Measurements from ENCODE around the gene TMEM151B.

The TMEM151B gene

GRCh38 chr6:44250718-44251123, 19.5 kb upstream of the TMEM151B start:
- Histone ChIP-seq H3K4me3 (ENCODE audit: severe bottlenecking) (no peak overlapping the region), H3K4me1 (ENCODE audit: insufficient read depth, poor library complexity, severe bottlenecking) (peaks cover 10% of the 10 kb centered on the region), H3K27ac (ENCODE audit: poor library complexity, severe bottlenecking) (peak overlapping the region; percentile 2), H3K36me3 (ENCODE audit: low read depth) (peaks cover 87% of the 10 kb centered on the region), H3K27me3 (ENCODE audit: insufficient read depth, poor library complexity, severe bottlenecking) (no peaks in the 10 kb centered on the region), H3K9me3 (ENCODE audit: severe bottlenecking) (no peaks in the 10 kb centered on the region)
- ATAC-seq (ENCODE audit: low read depth) (no peak), DNase-seq (ENCODE audit: low spot score) (no peak)
- TF ChIP-seq CTCF (IDR thresholded peaks at IDR 0.05; ENCODE audit: poor library complexity, severe bottlenecking) = no peak

GRCh38 chr6:44251576-44252524, 18.4 kb upstream of the TMEM151B start:
- no peak for TF ChIP-seq CTCF (IDR thresholded peaks at IDR 0.05; ENCODE audit: poor library complexity, severe bottlenecking)
- Histone ChIP-seq H3K4me3 (ENCODE audit: severe bottlenecking) (no peak overlapping the region), H3K27me3 (ENCODE audit: insufficient read depth, poor library complexity, severe bottlenecking) (no peaks in the 10 kb centered on the region), H3K9me3 (ENCODE audit: severe bottlenecking) (no peaks in the 10 kb centered on the region), H3K4me1 (ENCODE audit: insufficient read depth, poor library complexity, severe bottlenecking) (peaks cover 16% of the 10 kb centered on the region), H3K27ac (ENCODE audit: poor library complexity, severe bottlenecking) (peak overlapping the region; percentile 2), H3K36me3 (ENCODE audit: low read depth) (peaks cover 91% of the 10 kb centered on the region)
- ATAC-seq (ENCODE audit: low read depth) = no peak
- no peak for DNase-seq (ENCODE audit: low spot score)

GRCh38 chr6:44253307-44254101, 16.7 kb upstream of the TMEM151B start:
- Histone ChIP-seq H3K27ac (ENCODE audit: poor library complexity, severe bottlenecking) (no peak overlapping the region), H3K27me3 (ENCODE audit: insufficient read depth, poor library complexity, severe bottlenecking) (no peaks in the 10 kb centered on the region), H3K36me3 (ENCODE audit: low read depth) (peaks cover 76% of the 10 kb centered on the region), H3K4me3 (ENCODE audit: severe bottlenecking) (no peak overlapping the region), H3K4me1 (ENCODE audit: insufficient read depth, poor library complexity, severe bottlenecking) (peaks cover 14% of the 10 kb centered on the region), H3K9me3 (ENCODE audit: severe bottlenecking) (no peaks in the 10 kb centered on the region)
- DNase-seq (ENCODE audit: low spot score) = no peak
- ATAC-seq (ENCODE audit: low read depth) = no peak; the same call in 2 of the 3 replicates
- TF ChIP-seq CTCF (IDR thresholded peaks at IDR 0.05; ENCODE audit: poor library complexity, severe bottlenecking) = peak; percentile 71

GRCh38 chr6:44254191-44255104, 15.8 kb upstream of the TMEM151B start:
- H3K27me3 ChIP-seq (ENCODE audit: insufficient read depth, poor library complexity, severe bottlenecking) = no peaks in the 10 kb centered on the region
- H3K36me3 ChIP-seq (ENCODE audit: low read depth) = peaks cover 67% of the 10 kb centered on the region
- H3K4me1 ChIP-seq (ENCODE audit: insufficient read depth, poor library complexity, severe bottlenecking) = peaks cover 7% of the 10 kb centered on the region
- ATAC-seq (ENCODE audit: low read depth) = peak; percentile 5
- H3K9me3 ChIP-seq (ENCODE audit: severe bottlenecking) = no peaks in the 10 kb centered on the region
- no peak for DNase-seq (ENCODE audit: low spot score)
- no peak overlapping the region for H3K4me3 ChIP-seq (ENCODE audit: severe bottlenecking)
- TF ChIP-seq CTCF (IDR thresholded peaks at IDR 0.05; ENCODE audit: poor library complexity, severe bottlenecking) = no peak
- peak overlapping the region; percentile 81 for H3K27ac ChIP-seq (ENCODE audit: poor library complexity, severe bottlenecking)
